CD4-positive, alpha-beta T cell treated with Interleukin-10 for 1 hour (primary cell): ENCODE data around the gene ZNF219.
"Not testable (repeated sequence)": the region's sequence is repeated elsewhere in the genome, so short reads cannot be mapped to it uniquely, and the experiment has no call there.

ENCODE experiments used
- DNase-seq: peaks from one replicate; pipeline ENCODE4 v3.0.0-alpha.2; 2020

Gene ZNF219

GRCh38 chr14:21041676-21042433 is 56.6 kb downstream of the ZNF219 start, which contains the start of gene RNASE7:
Gene RNASE7 (plus strand): TSS chr14:21042362. CDS start chr14:21042993, 631 bp downstream.
- no peak for DNase-seq

GRCh38 chr14:21040941-21041340 is 57.5 kb downstream of the ZNF219 start:
- not testable (repeated sequence) for DNase-seq

GRCh38 chr14:21040370-21040925 is 58.0 kb downstream of the ZNF219 start:
- no peak for DNase-seq
